RCC 7860 (cell line): Measurements from ENCODE around the gene IWS1.
"Not testable (repeated sequence)": the region's sequence is repeated elsewhere in the genome, so short reads cannot be mapped to it uniquely, and the experiment has no call there.

Experiments
- DNase-seq: peaks from one replicate; pipeline ENCODE4 v3.0.0-alpha.2; 2015; ENCODE audit warnings: low spot score
- FAIRE-seq: peaks from 2 replicates; lab custom pipeline; 2012; peaks lifted over from hg19 to GRCh38; lab: Jason Lieb, UNC

The IWS1 gene

GRCh38 chr2:127561371-127561770, 35.1 kb upstream of the IWS1 start:
- FAIRE-seq (no peak), DNase-seq (no peak)

DNA sequence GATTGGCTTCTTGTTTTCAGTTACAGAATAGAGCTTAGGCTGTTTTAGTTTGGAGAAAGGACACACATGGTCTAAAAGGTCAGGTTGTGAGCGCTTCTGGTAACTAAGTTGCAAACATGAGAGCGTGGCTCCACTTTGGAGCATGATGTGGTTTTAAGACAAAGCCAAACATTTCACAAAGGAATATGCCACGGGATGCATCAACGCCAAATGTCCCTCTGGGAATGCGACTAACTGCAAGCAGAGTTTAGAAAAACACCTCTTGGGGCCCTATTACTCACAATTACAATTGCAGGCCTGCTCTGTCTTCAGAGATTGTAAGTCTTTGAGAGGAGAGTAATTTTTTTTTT, 34.6 kb upstream of the IWS1 start:
- FAIRE-seq: no peak
- DNase-seq: no peak

DNA sequence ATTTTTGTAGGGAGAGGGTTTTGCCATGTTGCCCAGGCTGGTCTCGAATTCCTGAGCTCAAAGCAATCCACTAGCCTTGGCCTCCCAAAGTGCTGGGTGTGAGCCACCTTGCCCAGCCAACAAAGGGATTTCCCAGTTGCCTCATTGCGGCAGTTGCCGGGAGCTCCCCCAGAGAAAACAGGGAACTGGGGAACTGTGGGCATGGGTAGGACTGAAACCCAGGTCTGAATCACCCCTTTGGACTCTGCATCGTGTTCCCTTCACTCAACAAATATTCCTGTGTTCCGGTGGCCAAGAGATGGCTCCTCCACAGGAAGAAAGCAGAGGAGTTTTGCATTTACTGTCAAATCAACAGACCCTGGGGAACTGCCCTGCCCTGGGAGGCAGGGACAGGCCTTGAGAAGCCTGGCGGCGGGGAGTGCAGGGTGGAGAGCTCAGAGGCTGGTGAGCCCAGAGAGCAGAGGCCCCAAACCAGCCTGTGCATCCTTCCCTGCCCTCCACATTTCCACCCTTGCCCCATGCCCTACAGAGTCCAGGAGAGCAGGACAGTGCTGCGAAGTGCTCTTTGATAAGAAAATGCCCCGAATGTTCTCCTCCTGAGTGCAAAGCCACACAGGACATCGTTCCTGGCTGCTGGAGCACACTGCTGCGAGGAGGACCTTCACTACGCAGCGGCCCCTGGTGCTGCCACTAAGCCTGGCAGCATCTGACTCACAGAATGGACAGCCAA, 34.1 kb upstream of the IWS1 start:
- DNase-seq (no peak), FAIRE-seq (no peak)

DNA sequence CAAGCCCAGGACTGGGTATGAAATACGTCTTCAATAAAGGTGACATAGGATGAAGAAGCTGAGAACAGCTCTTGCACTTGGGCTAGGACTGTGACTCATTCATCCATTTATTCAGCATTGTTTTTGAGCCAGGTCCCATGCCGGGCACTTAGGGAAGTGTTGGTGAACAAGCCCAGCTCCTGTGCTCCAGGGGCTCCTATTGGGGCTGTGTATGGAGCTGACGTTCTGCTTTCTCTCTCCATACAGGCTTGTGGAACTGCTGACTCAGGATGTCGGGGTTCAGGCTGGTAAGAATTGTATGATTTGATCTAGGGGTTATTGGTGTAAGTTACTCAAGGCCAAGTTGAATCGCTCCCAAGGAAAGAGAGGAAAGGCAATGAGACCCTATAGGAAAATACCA, 33.2 kb upstream of the IWS1 start:
- DNase-seq: no peak
- no peak for FAIRE-seq

- FAIRE-seq: no peak
These were observed 32.6 kb upstream of the IWS1 start for GRCh38 chr2:127558911-127559310.

DNA sequence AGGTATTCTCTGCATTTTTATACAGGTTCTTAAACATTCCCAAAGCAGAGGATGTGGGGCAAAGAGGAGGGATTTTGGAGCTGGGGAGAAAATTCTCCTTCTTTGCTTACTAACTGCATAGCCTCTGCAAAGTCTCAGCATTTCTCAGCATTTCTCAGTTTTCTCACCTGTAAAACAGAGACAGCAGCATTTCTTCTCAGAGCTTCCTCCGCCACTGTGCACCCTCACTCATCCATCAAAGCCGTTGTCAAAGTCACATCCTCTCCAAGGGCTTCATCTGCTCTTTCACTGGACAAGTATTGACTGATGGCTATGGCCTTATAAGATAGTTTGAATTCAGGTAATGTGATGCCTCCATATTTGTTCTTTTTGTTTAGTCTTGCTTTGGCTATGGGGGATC, 26.6 kb upstream of the IWS1 start:
- FAIRE-seq: no peak

More at GRCh38 chr2:127558911-127559310, 32.6 kb upstream of the IWS1 start:
- no peak for DNase-seq

DNA sequence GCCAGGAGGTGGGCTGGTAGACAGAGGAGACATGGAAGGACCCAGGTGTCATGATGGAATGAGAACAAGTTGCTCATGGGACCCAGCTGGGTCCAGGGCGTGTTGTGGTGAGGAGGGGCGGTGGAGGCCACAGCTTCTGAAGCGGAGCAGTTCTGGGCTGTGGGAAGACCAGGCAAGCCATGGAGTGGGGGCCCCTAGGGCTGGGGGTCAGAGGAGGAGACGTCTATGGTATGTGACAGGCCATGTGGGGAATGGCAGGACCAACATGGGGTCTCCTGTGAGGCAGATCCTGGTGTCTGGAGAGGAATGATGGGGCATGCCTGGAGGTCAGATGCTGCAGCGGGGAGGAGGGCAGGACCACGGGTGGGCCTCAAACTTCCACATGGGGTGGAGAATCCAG, 26.0 kb upstream of the IWS1 start:
- no peak for DNase-seq
- no peak for FAIRE-seq

More for the DNA sequence above, 26.6 kb upstream of the IWS1 start:
- DNase-seq: no peak

DNA sequence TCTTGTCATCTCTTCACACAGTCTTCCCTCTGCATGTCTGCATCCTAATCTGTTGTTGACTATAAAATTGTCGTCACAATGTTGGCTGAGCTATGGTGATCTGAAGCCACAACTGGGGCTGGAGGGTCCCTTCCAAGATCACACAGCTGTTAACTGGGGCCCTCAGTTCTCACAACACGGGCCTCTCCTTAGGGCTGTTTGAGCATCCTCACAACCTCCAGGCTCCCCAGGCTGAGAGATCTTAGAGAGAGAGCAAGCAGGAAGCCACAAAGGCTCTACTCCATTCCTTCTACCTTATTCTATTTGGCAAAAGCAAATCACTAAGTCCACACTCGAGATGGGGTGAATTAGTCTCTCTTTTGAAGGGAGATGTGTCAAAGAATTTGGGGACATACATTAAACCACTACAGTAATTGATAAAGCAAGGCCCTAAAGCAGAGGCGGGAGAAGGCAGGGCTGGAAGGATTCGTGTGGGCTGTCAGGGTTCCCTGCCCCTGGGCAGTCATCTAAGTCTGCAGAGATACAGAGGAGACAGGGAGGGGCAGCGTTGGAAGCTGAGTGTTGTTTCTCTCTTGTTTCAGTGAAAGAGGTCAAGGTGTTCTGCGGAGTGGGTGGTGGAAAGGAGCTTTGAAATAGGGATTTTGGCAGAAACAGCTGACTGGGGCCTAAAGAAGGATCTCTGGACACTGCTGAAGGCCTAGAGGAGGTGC, 25.1 kb upstream of the IWS1 start:
- FAIRE-seq: no peak
- DNase-seq: no peak

DNA sequence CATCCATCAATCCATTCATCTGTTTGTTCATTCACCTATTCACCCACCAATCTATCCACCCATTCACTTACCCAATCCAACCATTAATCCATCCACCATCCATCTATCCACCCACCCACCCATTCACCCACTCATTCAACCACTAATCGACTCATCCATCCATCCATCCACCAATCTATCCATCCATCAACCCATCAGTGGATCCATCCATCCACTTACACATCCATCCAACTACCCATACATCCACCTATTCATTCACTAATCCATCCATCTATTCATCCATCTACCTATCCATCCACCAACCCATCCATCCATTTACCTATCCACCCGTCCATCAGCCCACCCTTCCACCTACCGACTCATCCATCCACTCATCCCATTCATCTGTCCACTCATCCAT, 20.5 kb upstream of the IWS1 start:
- FAIRE-seq (no peak), DNase-seq (no peak)

DNA sequence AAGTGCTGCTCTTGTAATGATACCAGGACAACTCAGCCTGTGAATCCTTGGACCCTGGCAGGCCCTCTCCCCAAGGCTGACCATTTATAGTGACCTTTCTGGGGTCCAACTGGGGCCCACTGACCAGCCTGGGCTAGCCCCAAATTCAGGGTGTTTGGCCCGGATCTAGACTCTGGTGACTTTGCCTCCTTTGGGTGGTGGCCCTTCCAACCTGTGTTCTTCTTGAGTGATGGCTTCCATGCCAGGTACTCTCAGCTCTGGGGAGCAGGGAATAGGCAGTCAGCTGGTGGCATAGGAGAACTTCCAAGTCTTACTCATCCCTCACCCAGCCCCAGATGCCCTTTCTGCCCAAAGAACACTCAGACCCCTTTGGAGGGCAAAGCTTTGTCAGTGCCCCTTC, 19.5 kb upstream of the IWS1 start:
- FAIRE-seq: no peak
- DNase-seq: no peak

DNA sequence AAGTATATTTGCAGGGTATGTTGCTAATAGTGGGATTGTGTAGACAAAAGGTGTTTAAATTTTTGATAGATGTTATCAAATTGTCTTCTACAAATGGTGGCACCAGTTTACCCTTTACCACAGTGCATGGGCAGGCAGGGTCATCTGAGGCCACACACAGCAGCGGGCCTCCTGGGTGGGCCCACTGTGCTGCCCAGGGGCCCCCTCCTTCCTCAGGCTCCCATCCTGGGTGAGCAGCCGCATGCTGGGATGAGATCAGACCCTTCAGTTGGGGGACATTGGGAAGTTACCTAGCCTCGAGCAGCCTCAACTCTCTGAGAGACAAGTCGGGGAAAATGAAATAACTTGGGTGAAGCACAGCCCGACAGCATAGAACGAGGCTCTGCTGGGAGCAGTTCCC, 18.9 kb upstream of the IWS1 start:
- FAIRE-seq (no peak), DNase-seq (no peak)

- not testable (repeated sequence) for DNase-seq, FAIRE-seq
These were observed 16.8 kb upstream of the IWS1 start for GRCh38 chr2:127543013-127543501.

- DNase-seq: no peak
- no peak for FAIRE-seq
These were observed 15.9 kb upstream of the IWS1 start for GRCh38 chr2:127542231-127542630.

DNA sequence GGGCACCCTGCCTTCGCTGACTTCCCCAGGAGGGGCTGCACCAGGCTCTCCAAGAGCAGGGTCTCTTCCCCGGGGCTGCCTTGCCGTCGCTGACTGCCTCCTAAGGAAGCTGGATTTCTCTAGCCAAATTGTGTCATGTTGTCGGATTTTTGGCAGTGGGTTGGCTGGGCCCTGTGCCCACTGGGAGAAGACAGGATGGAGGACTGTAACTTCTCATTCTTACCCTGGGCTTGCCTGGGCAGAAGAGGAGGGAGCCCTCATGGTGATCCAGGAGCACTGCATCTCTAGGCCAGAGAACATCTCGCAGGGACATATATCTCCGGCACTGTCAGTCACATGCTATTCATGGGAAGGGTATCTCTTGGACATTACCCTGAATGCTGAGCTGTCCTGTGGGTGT, 15.5 kb upstream of the IWS1 start:
- FAIRE-seq (no peak), DNase-seq (no peak)

GRCh38 chr2:127537644-127538043, 11.4 kb upstream of the IWS1 start:
- DNase-seq (no peak), FAIRE-seq (no peak)

- FAIRE-seq (no peak), DNase-seq (no peak)
These were observed 10.6 kb upstream of the IWS1 start for GRCh38 chr2:127536707-127537541.

DNA sequence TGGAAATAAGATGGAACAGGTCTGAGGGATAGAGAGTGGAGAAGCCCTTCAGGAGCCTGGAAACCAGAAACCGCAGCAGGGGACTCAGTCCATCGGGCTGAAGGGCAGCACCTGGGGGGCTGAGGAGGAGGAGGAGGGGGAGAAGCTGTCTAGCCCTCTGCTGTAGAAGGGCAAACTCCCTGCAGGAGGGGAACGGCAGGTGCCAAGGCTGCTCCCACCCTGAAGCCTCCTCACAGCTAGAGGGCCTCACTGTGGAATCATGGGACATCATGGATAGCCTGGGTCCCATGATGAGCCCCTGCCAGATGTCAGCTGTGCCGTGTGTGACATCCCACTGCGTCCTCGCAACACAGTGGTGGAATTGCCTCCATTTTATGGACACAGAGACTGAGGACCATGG, 9.6 kb upstream of the IWS1 start:
- no peak for FAIRE-seq
- no peak for DNase-seq

DNA sequence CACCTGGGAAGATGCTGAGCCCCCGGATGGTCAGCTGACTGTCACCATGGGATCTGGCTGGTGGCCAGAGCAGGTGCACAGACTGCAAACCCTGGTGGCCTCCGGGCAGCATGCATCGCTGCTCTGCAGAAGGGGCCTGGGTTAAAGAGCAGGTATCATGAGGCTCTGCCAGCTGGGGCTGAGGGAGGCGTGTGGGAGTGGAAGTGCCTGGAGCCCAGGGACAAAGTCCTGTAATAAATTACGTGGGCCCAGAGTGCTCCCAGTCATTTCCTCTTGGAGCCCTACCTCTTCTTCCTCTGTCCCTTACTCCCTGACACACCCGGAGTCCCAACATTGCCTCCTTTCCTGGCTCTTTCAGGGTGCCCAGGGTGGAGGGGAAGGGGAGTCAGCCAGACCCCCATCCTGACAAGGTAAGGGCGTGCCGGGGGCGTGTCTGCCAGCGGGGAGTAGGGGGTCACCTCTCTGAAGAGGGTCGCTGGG, 9.2 kb upstream of the IWS1 start, which contains the start of gene MYO7B:
TSS of gene MYO7B (plus strand) at position 262 of the 480 bp plus-strand sequence. CDS start 24,040 bp downstream, outside the sequence.
- FAIRE-seq: no peak
- DNase-seq: no peak

DNA sequence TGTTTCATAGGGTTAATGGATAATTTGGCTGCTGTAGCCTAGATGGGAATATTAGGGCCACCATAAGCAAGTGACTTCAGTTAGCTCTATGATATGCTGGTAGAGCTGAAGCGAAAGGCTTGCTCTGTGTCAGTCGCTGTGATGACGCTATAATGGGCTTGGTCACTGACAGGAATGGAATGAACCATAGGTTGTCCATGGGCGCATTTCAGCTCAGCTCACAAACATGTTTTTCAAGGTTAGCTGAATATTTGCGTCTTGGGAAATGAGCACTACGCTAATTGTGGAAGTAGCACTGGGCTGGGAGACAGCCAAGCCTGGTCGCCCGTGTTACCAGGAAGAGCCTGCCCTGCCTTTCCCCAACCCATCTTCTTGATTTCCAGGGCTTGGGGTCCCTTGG, 6.0 kb upstream of the IWS1 start:
- FAIRE-seq (no peak), DNase-seq (no peak)

DNA sequence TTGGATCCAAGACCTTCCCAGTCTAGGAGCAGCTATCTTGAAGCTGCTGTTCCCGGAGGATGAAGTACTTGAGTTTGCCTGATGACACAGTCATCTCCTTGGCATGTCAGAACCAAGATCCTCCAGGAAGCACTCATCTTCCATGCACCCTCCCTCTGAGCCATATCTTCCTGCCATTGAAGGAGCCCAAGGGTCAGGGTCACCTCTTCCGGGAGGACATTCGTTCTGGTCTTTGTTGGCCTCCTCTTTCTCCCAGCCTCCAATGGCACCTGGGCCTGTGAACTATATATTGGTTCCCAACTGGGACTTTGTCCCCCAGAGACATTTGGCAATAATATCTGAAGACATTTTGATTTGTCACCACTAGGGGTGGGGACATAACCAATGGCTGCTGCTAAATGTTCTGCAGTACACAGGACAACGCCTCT, 4.9 kb upstream of the IWS1 start:
- DNase-seq (no peak), FAIRE-seq (no peak)
